IMR-90 (cell line): Measurements from ENCODE around the gene SLC44A1.

Experiments
- BHLHE40 ChIP-seq: fragments of 150-350 bp; IDR thresholded peaks from 2 replicates; pipeline ENCODE4 v1.6.1; 2016; ENCODE audit warnings: mild to moderate bottlenecking, low read depth, low read length
- CEBPB ChIP-seq: IDR thresholded peaks from 2 replicates; pipeline ENCODE4 v1.6.1; 2012; ENCODE audit warnings: low read depth, low read length, improper control_type of control experiment
- CHD1 ChIP-seq: IDR thresholded peaks from 2 replicates; pipeline ENCODE4 v1.6.1; 2012; ENCODE audit warnings: low read depth, low read length, improper control_type of control experiment
- CTCF ChIP-seq: conservative IDR thresholded peaks from 2 replicates; pipeline ENCODE4 v1.5.1; 2012; ENCODE audit warnings: mild to moderate bottlenecking, low read depth, low read length, improper control_type of control experiment
- FOS ChIP-seq: fragments of 150-350 bp; IDR thresholded peaks from 2 replicates; pipeline ENCODE4 v1.6.1; 2016; ENCODE audit warnings: low read depth, low read length
- MAFK ChIP-seq: IDR thresholded peaks from 2 replicates; pipeline ENCODE4 v1.6.1; 2012; ENCODE audit warnings: low read depth, low read length, improper control_type of control experiment
- MAZ ChIP-seq: IDR thresholded peaks from 2 replicates; pipeline ENCODE4 v1.6.1; 2012; ENCODE audit warnings: low read depth, mild to moderate bottlenecking, low read length, improper control_type of control experiment, moderate library complexity, borderline replicate concordance
- MXI1 ChIP-seq: IDR thresholded peaks from 2 replicates; pipeline ENCODE4 v1.6.1; 2012; ENCODE audit warnings: low read depth, mild to moderate bottlenecking, low read length, moderate library complexity, borderline replicate concordance
- POLR2A ChIP-seq: IDR thresholded peaks from 2 replicates; pipeline ENCODE4 v1.6.1; 2012; ENCODE audit warnings: mild to moderate bottlenecking, low read depth, low read length
- RAD21 ChIP-seq: IDR thresholded peaks from 2 replicates; pipeline ENCODE4 v1.6.1; 2012; ENCODE audit warnings: low read length, improper control_type of control experiment
- RFX5 ChIP-seq: IDR thresholded peaks from 2 replicates; pipeline ENCODE4 v1.8.0; 2012; ENCODE audit warnings: low read depth, mild to moderate bottlenecking, low read length, moderate library complexity
- TF ChIP-seq, protein P1 (sequence below): fragments of 150-350 bp; IDR thresholded peaks from 2 replicates; pipeline ENCODE4 v1.6.1; 2017; ENCODE audit warnings: mild to moderate bottlenecking, antibody characterized with exemption, low read length, low read depth

DNA sequence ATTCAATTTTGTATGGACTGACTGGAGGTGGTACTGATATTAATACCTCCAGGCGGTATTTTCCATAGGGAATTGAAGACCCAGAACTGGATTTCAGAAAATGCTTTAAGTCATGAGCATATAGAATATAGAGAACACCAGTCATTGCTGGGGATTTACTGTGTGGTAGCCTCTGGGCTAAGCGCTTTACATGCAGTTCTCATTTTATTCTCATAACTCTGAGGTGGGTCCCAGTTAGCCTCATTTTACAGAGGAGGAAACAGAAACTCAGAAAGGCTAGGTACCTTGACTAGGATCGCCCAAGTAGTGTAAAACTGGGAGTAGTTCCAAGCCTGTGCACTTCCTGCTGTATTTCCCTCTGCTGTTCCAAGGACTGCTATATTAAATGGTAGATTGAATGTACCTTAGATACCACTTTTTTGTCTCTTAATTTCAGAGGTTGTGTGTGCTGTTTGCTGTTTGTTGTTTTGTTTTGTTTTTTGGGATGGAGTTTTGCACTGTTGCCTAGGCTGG lies 13.8 kb downstream of the SLC44A1 start:
- TF ChIP-seq CTCF (no peak), MXI1 (no peak), RAD21 (no peak), MAFK (no peak), CEBPB (no peak), BHLHE40 (no peak), FOS (no peak), CHD1 (no peak), RFX5 (no peak), POLR2A (no peak), MAZ (no peak)
- TF ChIP-seq, protein P1, sequence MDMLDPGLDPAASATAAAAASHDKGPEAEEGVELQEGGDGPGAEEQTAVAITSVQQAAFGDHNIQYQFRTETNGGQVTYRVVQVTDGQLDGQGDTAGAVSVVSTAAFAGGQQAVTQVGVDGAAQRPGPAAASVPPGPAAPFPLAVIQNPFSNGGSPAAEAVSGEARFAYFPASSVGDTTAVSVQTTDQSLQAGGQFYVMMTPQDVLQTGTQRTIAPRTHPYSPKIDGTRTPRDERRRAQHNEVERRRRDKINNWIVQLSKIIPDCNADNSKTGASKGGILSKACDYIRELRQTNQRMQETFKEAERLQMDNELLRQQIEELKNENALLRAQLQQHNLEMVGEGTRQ = no peak
